SK-N-SH treated with all-trans-retinoic acid at 6 μM for 48 hours (cell line): ENCODE data around the gene MAP2K4.

Experiments used
- ARNTL ChIP-seq: fragments of 450-650 bp; formaldehyde crosslinking; IDR thresholded peaks from 2 replicates; pipeline ENCODE4 v1.5.0; 2020; ENCODE audit warnings: low read depth, mild to moderate bottlenecking, moderate library complexity, borderline replicate concordance
- BACH2 ChIP-seq: fragments of 250-450 bp; sonication (Bioruptor Pico); IDR thresholded peaks from 2 replicates; pipeline ENCODE4 v1.9.0; 2021; ENCODE audit warnings: mild to moderate bottlenecking, borderline replicate concordance
- ESRRG ChIP-seq: fragments of 250-450 bp; sonication (Bioruptor Pico); IDR thresholded peaks from 2 replicates; pipeline ENCODE4 v1.6.1; 2021; ENCODE audit warnings: mild to moderate bottlenecking
- PPARA ChIP-seq: fragments of 250-450 bp; sonication (Bioruptor Pico); IDR thresholded peaks from 2 replicates; pipeline ENCODE4 v1.5.0; 2020; ENCODE audit warnings: mild to moderate bottlenecking, borderline replicate concordance
- SNAI2 ChIP-seq: fragments of 250-450 bp; sonication (Bioruptor Pico); IDR thresholded peaks from 2 replicates; pipeline ENCODE4 v1.5.0; 2020; ENCODE audit warnings: mild to moderate bottlenecking, moderate library complexity
- TCF4 ChIP-seq: fragments of 250-450 bp; sonication (Bioruptor Pico); IDR thresholded peaks from 2 replicates; pipeline ENCODE4 v1.8.0; 2021; ENCODE audit warnings: mild to moderate bottlenecking, moderate library complexity, borderline replicate concordance
- ZC3H10 ChIP-seq: fragments of 250-450 bp; sonication (Bioruptor Pico); IDR thresholded peaks from 2 replicates; pipeline ENCODE4 v1.5.1; 2021; ENCODE audit warnings: mild to moderate bottlenecking, moderate library complexity
- ZFP3 ChIP-seq: fragments of 250-450 bp; sonication (Bioruptor Pico); IDR thresholded peaks from 2 replicates; pipeline ENCODE4 v1.5.0; 2020; ENCODE audit warnings: mild to moderate bottlenecking, moderate library complexity
- ZFP30 ChIP-seq: fragments of 450-650 bp; formaldehyde crosslinking; IDR thresholded peaks from 2 replicates; pipeline ENCODE4 v1.5.0; 2022; ENCODE audit warnings: mild to moderate bottlenecking, moderate library complexity
- TF ChIP-seq, protein P1 (sequence below): fragments of 250-450 bp; sonication (Bioruptor Pico); IDR thresholded peaks from 2 replicates; pipeline ENCODE4 v1.5.1; 2021; ENCODE audit warnings: mild to moderate bottlenecking, moderate library complexity
- TF ChIP-seq, protein P2 (sequence below): fragments of 250-450 bp; sonication (Bioruptor Pico); IDR thresholded peaks from 2 replicates; pipeline ENCODE4 v1.5.0; 2020; ENCODE audit warnings: mild to moderate bottlenecking, moderate library complexity
- TF ChIP-seq, protein P3 (sequence below): fragments of 250-450 bp; sonication (Bioruptor Pico); IDR thresholded peaks from 2 replicates; pipeline ENCODE4 v1.8.0; 2020; ENCODE audit warnings: mild to moderate bottlenecking, moderate library complexity, borderline replicate concordance
- TF ChIP-seq, protein P4 (sequence below): fragments of 250-450 bp; sonication (Bioruptor Pico); IDR thresholded peaks from 2 replicates; pipeline ENCODE4 v1.8.0; 2021; ENCODE audit warnings: low read depth, mild to moderate bottlenecking, moderate library complexity, borderline replicate concordance

DNA sequence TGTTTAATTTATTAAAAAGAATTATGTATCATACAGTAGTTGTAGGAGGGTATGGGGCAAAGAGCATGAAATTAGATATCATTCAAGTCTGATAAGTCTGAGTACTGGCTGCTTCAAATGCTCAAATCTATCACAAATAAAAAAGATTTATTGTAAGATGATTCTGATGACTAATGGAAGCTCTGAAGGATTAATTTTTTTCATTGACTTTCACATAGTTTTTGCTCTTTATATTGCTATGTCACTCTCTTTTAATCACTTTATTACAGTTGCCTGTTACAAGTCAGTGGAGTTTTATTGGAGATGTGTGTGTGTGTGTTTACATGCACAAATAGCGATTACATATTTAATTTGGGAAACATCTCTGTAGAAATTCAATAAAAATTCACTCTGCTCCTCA lies 15.0 kb downstream of the MAP2K4 start:
- TF ChIP-seq ZFP3 (no peak), ZFP30 (CRISPR knock-in tag) (no peak), TCF4 (CRISPR knock-in tag) (no peak), ESRRG (CRISPR knock-in tag) (no peak), BACH2 (CRISPR knock-in tag) (no peak), SNAI2 (CRISPR knock-in tag) (no peak), ARNTL (no peak), PPARA (CRISPR knock-in tag) (no peak), ZC3H10 (CRISPR knock-in tag) (no peak)
- TF ChIP-seq, protein P1, sequence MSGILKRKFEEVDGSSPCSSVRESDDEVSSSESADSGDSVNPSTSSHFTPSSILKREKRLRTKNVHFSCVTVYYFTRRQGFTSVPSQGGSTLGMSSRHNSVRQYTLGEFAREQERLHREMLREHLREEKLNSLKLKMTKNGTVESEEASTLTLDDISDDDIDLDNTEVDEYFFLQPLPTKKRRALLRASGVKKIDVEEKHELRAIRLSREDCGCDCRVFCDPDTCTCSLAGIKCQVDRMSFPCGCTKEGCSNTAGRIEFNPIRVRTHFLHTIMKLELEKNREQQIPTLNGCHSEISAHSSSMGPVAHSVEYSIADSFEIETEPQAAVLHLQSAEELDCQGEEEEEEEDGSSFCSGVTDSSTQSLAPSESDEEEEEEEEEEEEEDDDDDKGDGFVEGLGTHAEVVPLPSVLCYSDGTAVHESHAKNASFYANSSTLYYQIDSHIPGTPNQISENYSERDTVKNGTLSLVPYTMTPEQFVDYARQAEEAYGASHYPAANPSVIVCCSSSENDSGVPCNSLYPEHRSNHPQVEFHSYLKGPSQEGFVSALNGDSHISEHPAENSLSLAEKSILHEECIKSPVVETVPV = no peak
- TF ChIP-seq, protein P2, sequence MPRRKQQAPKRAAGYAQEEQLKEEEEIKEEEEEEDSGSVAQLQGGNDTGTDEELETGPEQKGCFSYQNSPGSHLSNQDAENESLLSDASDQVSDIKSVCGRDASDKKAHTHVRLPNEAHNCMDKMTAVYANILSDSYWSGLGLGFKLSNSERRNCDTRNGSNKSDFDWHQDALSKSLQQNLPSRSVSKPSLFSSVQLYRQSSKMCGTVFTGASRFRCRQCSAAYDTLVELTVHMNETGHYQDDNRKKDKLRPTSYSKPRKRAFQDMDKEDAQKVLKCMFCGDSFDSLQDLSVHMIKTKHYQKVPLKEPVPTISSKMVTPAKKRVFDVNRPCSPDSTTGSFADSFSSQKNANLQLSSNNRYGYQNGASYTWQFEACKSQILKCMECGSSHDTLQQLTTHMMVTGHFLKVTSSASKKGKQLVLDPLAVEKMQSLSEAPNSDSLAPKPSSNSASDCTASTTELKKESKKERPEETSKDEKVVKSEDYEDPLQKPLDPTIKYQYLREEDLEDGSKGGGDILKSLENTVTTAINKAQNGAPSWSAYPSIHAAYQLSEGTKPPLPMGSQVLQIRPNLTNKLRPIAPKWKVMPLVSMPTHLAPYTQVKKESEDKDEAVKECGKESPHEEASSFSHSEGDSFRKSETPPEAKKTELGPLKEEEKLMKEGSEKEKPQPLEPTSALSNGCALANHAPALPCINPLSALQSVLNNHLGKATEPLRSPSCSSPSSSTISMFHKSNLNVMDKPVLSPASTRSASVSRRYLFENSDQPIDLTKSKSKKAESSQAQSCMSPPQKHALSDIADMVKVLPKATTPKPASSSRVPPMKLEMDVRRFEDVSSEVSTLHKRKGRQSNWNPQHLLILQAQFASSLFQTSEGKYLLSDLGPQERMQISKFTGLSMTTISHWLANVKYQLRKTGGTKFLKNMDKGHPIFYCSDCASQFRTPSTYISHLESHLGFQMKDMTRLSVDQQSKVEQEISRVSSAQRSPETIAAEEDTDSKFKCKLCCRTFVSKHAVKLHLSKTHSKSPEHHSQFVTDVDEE (CRISPR knock-in tag) = no peak
- TF ChIP-seq, protein P3, sequence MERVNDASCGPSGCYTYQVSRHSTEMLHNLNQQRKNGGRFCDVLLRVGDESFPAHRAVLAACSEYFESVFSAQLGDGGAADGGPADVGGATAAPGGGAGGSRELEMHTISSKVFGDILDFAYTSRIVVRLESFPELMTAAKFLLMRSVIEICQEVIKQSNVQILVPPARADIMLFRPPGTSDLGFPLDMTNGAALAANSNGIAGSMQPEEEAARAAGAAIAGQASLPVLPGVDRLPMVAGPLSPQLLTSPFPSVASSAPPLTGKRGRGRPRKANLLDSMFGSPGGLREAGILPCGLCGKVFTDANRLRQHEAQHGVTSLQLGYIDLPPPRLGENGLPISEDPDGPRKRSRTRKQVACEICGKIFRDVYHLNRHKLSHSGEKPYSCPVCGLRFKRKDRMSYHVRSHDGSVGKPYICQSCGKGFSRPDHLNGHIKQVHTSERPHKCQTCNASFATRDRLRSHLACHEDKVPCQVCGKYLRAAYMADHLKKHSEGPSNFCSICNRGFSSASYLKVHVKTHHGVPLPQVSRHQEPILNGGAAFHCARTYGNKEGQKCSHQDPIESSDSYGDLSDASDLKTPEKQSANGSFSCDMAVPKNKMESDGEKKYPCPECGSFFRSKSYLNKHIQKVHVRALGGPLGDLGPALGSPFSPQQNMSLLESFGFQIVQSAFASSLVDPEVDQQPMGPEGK = no peak
- TF ChIP-seq, protein P4, sequence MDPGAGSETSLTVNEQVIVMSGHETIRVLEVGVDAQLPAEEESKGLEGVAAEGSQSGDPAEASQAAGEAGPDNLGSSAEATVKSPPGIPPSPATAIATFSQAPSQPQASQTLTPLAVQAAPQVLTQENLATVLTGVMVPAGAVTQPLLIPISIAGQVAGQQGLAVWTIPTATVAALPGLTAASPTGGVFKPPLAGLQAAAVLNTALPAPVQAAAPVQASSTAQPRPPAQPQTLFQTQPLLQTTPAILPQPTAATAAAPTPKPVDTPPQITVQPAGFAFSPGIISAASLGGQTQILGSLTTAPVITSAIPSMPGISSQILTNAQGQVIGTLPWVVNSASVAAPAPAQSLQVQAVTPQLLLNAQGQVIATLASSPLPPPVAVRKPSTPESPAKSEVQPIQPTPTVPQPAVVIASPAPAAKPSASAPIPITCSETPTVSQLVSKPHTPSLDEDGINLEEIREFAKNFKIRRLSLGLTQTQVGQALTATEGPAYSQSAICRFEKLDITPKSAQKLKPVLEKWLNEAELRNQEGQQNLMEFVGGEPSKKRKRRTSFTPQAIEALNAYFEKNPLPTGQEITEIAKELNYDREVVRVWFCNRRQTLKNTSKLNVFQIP = no peak
